ENCODE results near the gene TMEM45A. TPM values are rescaled to one million over a fixed set of nuclear protein-coding genes. Genes with fewer than 3 reads are reported as not detected.

The TMEM45A gene
- total RNA-seq, 2 donors from 2014 or later = 5.8 to 7.8 TPM

DNA sequence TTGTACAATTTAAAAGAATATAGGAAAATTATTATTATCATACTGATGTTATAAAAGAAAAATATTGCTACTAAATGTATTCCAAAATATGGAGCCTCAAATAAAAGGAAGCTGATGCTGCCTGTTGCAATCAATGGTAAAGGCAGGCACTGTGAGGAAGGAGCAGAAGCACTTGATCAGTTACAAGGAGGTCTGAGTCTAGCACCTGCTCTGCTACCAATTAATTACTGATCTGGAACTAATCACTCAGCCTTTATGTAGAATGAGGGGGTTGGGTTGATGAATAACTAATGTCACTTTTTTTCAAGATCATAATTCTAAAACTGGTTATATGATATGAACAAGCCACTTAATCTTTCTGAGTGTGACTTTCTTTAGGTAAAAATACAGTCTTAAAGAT lies 122.5 kb downstream of the TMEM45A start:
- Mint-ChIP-seq H3K4me1 (peaks cover 2% of the 10 kb centered on the region), H3K9me3 (peaks cover 7% of the 10 kb centered on the region), H3K27ac (no peak overlapping the region), H3K27me3 (ENCODE audit: insufficient read depth) (peaks cover 6% of the 10 kb centered on the region), H3K4me3 (no peak overlapping the region), H3K36me3 (ENCODE audit: low read depth) (no peaks in the 10 kb centered on the region)
- no peaks in the 10 kb centered on the region for H3K9me3 ChIP-seq (ENCODE audit: control insufficient read depth, low read length)
- TF ChIP-seq, protein P1, sequence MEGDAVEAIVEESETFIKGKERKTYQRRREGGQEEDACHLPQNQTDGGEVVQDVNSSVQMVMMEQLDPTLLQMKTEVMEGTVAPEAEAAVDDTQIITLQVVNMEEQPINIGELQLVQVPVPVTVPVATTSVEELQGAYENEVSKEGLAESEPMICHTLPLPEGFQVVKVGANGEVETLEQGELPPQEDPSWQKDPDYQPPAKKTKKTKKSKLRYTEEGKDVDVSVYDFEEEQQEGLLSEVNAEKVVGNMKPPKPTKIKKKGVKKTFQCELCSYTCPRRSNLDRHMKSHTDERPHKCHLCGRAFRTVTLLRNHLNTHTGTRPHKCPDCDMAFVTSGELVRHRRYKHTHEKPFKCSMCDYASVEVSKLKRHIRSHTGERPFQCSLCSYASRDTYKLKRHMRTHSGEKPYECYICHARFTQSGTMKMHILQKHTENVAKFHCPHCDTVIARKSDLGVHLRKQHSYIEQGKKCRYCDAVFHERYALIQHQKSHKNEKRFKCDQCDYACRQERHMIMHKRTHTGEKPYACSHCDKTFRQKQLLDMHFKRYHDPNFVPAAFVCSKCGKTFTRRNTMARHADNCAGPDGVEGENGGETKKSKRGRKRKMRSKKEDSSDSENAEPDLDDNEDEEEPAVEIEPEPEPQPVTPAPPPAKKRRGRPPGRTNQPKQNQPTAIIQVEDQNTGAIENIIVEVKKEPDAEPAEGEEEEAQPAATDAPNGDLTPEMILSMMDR (conservative IDR thresholded peaks at IDR 0.05) = no peak
- H3K36me3 ChIP-seq (ENCODE audit: control insufficient read depth, insufficient read depth, low read length) = no peaks in the 10 kb centered on the region
- H3K4me3 ChIP-seq (ENCODE audit: low read length) = no peak overlapping the region
- DNase-seq = no peak
- no peaks in the 10 kb centered on the region for H3K4me1 ChIP-seq (ENCODE audit: control insufficient read depth, insufficient read depth, low read length)
- H3K9ac ChIP-seq (ENCODE audit: extremely low read depth, low read length, poor library complexity, severe bottlenecking) = no peak overlapping the region
- H3K27me3 ChIP-seq (ENCODE audit: control insufficient read depth, insufficient read depth, low read length, poor library complexity, severe bottlenecking) = no peaks in the 10 kb centered on the region
- H3K27ac ChIP-seq (ENCODE audit: low read depth, low read length) = no peak overlapping the region

DNA sequence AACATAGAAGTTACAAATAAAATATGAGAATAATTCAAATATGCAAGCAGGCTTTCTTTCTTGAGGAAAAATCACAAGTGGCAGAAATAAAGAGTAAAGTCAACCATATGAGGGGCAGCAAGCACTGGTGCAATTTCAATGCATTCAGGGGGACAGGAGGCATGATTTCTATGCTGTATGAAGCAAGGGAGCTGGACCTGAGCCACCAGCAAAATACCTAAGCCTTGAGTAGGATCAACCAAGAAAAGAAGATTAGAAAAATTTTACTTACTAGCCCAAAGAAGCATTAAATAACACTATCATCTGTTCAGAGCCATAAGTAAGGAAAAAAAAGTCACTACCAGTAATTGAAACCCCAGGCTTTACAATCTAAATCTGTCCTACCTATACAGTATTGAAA lies 123.3 kb downstream of the TMEM45A start:
- no peaks in the 10 kb centered on the region for H3K36me3 Mint-ChIP-seq (ENCODE audit: low read depth)
- Histone ChIP-seq H3K4me1 (ENCODE audit: control insufficient read depth, insufficient read depth, low read length) (no peaks in the 10 kb centered on the region), H3K27ac (ENCODE audit: low read depth, low read length) (no peak overlapping the region), H3K9me3 (ENCODE audit: control insufficient read depth, low read length) (no peaks in the 10 kb centered on the region), H3K36me3 (ENCODE audit: control insufficient read depth, insufficient read depth, low read length) (no peaks in the 10 kb centered on the region), H3K9ac (ENCODE audit: extremely low read depth, low read length, poor library complexity, severe bottlenecking) (no peak overlapping the region), H3K27me3 (ENCODE audit: control insufficient read depth, insufficient read depth, low read length, poor library complexity, severe bottlenecking) (no peaks in the 10 kb centered on the region), H3K4me3 (ENCODE audit: low read length) (no peak overlapping the region)
- H3K9me3 Mint-ChIP-seq = peaks cover 7% of the 10 kb centered on the region
- H3K4me1 Mint-ChIP-seq = no peaks in the 10 kb centered on the region
- peaks cover 4% of the 10 kb centered on the region for H3K27me3 Mint-ChIP-seq (ENCODE audit: insufficient read depth)
- DNase-seq = no peak
- no peak overlapping the region for H3K27ac Mint-ChIP-seq
- TF ChIP-seq, protein P1 (conservative IDR thresholded peaks at IDR 0.05) = no peak
- no peak overlapping the region for H3K4me3 Mint-ChIP-seq

DNA sequence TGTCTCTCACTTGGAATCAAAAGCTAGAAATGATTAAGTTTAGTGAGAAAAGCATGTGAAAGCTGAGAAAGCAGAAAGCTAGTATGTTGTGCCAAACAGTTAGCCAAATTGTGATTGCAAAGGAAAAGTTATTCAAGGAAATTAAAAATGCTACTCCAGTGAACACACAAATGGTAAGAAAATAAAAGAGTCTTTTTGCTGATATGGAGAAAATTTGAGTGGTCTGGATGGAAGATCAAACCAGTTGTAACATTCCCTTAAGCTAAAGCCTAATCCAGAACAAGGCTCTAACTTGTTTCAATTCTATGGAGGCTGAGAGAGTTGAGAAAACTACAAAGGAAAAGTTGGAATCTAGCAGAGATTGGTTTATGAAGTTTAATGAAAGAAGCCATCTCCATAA lies 128.8 kb downstream of the TMEM45A start:
- Mint-ChIP-seq H3K27ac (no peak overlapping the region), H3K4me1 (no peaks in the 10 kb centered on the region), H3K4me3 (no peak overlapping the region), H3K36me3 (ENCODE audit: low read depth) (no peaks in the 10 kb centered on the region), H3K9me3 (peaks cover 13% of the 10 kb centered on the region), H3K27me3 (ENCODE audit: insufficient read depth) (peaks cover 5% of the 10 kb centered on the region)
- Histone ChIP-seq H3K4me3 (ENCODE audit: low read length) (no peak overlapping the region), H3K27ac (ENCODE audit: low read depth, low read length) (no peak overlapping the region), H3K4me1 (ENCODE audit: control insufficient read depth, insufficient read depth, low read length) (no peaks in the 10 kb centered on the region), H3K9ac (ENCODE audit: extremely low read depth, low read length, poor library complexity, severe bottlenecking) (no peak overlapping the region), H3K9me3 (ENCODE audit: control insufficient read depth, low read length) (peaks cover 9% of the 10 kb centered on the region), H3K27me3 (ENCODE audit: control insufficient read depth, insufficient read depth, low read length, poor library complexity, severe bottlenecking) (no peaks in the 10 kb centered on the region), H3K36me3 (ENCODE audit: control insufficient read depth, insufficient read depth, low read length) (no peaks in the 10 kb centered on the region)
- TF ChIP-seq, protein P1 (conservative IDR thresholded peaks at IDR 0.05) = no peak
- no peak for DNase-seq

Other genes with a start within 250 kb of the TMEM45A start
- gene TBC1D23, start 231.6 kb upstream of the TMEM45A start, total RNA-seq = 10 to 100 TPM; 30.9 to 32.0 TPM
- gene NIT2, start 157.9 kb upstream of the TMEM45A start, total RNA-seq = 10 to 100 TPM; 35.5 to 48.1 TPM
- gene TOMM70, start 91.5 kb upstream of the TMEM45A start, total RNA-seq = 10 to 100 TPM; 36.0 to 43.6 TPM
- 1 to 10 TPM; 4.3 to 7.9 TPM for gene LNP1, start 91.1 kb upstream of the TMEM45A start, total RNA-seq
- 1 to 10 TPM in 1 of 2 donors, under 1 TPM in 1; 0.70 to 2.1 TPM for gene ADGRG7, start 117.0 kb downstream of the TMEM45A start, total RNA-seq
- gene TFG, start 216.9 kb downstream of the TMEM45A start, total RNA-seq = 100 to 1,000 TPM; 102 to 137 TPM

Data from endodermal cell (in vitro differentiated cells).